Bronchial epithelial cell (primary cell): ENCODE measurements around the gene NAT16. TPM values are rescaled to one million over a fixed set of nuclear protein-coding genes. Genes with fewer than 3 reads are reported as not detected.

Source experiments
- DNase-seq: peaks from one replicate; pipeline ENCODE4 v3.0.0-alpha.2; 2010; ENCODE audit warnings: low read depth
- FAIRE-seq: peaks from 2 replicates; lab custom pipeline; 2011; peaks lifted over from hg19 to GRCh38; lab: Jason Lieb, UNC
- H3K27me3 ChIP-seq: 2 replicates; pipeline ENCODE4 v1.5.1; 2011; ENCODE audit warnings: low read length; ENCODE audit not compliant: control insufficient read depth, insufficient read depth
- H3K36me3 ChIP-seq: 2 replicates; pipeline ENCODE4 v1.5.1; 2011; ENCODE audit warnings: low read length; ENCODE audit not compliant: control insufficient read depth, insufficient read depth
- H3K4me3 ChIP-seq: 2 replicates; pipeline ENCODE4 v1.5.1; 2011; ENCODE audit warnings: mild to moderate bottlenecking, low read depth, low read length, control low read depth
- total RNA-seq: library from RNA; depleted of rRNA; stranded (reverse); fragments of >200 nt; gene quantifications from 2 replicates; pipeline ENCODE4 v1.2.1, GENCODE V29; 2014
- TF ChIP-seq, protein P1 (sequence below): IDR thresholded peaks from 2 replicates; pipeline ENCODE4 v1.5.1; 2011; ENCODE audit warnings: mild to moderate bottlenecking, moderate library complexity, low read length, control low read depth, inconsistent platforms; ENCODE audit not compliant: insufficient read depth, severe bottlenecking

The NAT16 gene
- total RNA-seq, 1 donor from 2014 or later: not detected

DNA sequence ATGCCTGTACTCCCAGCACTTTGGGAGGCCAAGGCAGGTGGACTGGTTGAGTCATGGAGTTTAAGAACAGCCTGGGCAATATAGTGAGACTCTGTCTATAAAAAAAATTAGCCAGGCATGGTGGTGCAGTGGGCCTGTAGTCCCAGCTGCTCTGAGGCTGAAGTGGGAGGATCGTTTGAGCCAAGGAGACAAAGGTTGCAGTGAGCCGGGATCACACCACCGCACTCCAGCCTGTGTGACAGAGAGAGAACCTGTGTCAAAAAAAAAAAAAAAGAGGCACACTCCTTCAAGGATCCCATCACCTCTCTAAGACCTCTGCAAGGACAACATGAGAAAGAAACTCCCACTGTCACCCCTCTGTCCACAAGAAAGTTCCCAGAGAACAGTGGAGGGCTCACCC is 4.4 kb downstream of the NAT16 start:
- Histone ChIP-seq H3K4me3 (no peak overlapping the region), H3K27me3 (peaks cover 63% of the 10 kb centered on the region), H3K36me3 (no peaks in the 10 kb centered on the region)
- no peak for DNase-seq
- TF ChIP-seq, protein P1, sequence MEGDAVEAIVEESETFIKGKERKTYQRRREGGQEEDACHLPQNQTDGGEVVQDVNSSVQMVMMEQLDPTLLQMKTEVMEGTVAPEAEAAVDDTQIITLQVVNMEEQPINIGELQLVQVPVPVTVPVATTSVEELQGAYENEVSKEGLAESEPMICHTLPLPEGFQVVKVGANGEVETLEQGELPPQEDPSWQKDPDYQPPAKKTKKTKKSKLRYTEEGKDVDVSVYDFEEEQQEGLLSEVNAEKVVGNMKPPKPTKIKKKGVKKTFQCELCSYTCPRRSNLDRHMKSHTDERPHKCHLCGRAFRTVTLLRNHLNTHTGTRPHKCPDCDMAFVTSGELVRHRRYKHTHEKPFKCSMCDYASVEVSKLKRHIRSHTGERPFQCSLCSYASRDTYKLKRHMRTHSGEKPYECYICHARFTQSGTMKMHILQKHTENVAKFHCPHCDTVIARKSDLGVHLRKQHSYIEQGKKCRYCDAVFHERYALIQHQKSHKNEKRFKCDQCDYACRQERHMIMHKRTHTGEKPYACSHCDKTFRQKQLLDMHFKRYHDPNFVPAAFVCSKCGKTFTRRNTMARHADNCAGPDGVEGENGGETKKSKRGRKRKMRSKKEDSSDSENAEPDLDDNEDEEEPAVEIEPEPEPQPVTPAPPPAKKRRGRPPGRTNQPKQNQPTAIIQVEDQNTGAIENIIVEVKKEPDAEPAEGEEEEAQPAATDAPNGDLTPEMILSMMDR: no peak
- FAIRE-seq: no peak

GRCh38 chr7:101174322-101174854 is 5.7 kb downstream of the NAT16 start:
- FAIRE-seq (no peak), DNase-seq (no peak)
- Histone ChIP-seq H3K4me3 (no peak overlapping the region), H3K27me3 (peaks cover 61% of the 10 kb centered on the region), H3K36me3 (no peaks in the 10 kb centered on the region)
- TF ChIP-seq, protein P1: no peak

- DNase-seq (peak; percentile 63), FAIRE-seq (no peak)
- H3K36me3 ChIP-seq: no peaks in the 10 kb centered on the region
- H3K4me3 ChIP-seq: peak overlapping the region; percentile 20
- peaks cover 58% of the 10 kb centered on the region for H3K27me3 ChIP-seq
- TF ChIP-seq, protein P1: no peak
These were observed 6.3 kb downstream of the NAT16 start for GRCh38 chr7:101173752-101174244.

- H3K4me3 ChIP-seq: peak overlapping the region; percentile 20
- peaks cover 56% of the 10 kb centered on the region for H3K27me3 ChIP-seq
- TF ChIP-seq, protein P1: no peak
- no peak for FAIRE-seq
- H3K36me3 ChIP-seq: no peaks in the 10 kb centered on the region
- peak; percentile 68 for DNase-seq
These were observed 7.0 kb downstream of the NAT16 start for GRCh38 chr7:101172854-101173751.

DNA sequence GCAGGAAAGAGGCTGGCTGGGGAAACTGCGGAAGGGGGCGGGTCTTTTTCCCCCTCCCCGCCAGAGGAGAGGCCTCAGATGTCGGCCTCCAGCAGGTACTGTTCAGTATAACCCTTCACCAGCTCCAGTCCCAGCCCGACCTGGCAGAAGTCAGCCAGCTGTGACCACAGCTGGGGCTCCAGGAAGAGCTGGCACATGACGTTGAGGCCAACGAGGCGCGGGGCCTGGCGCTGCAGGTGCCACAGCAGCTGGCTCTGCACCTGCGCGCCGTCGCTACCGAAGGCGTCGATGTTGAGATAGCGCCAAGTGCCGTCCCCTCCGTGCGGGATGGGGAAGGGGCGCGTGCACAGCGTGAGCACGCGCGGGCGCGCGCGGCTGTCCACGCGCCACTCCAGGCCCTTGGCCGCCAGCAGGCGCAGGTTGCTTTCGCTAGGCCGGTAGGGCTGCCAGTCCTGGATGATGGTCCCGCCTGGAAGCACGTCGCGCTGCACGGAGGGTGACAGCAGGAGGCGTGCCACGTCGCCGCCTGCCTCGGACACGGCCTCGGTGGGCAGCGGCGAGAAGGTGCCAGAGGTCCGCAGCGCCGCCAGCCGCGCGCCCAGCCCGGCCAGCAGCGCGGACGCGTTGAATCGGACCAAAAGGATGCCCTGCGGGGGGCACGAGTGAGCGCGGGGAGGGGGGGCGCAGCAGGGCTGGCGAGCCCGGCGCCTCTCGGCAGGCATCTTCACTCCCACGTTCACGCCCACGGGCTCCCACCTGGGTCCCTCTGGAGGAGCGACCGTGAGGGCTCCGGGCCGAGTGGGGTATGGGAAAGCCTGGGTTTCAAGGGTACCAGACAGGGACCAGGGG is 7.9 kb downstream of the NAT16 start:
- no peaks in the 10 kb centered on the region for H3K36me3 ChIP-seq
- DNase-seq (no peak), FAIRE-seq (no peak)
- TF ChIP-seq, protein P1: no peak
- peaks cover 57% of the 10 kb centered on the region for H3K27me3 ChIP-seq
- H3K4me3 ChIP-seq: no peak overlapping the region
